Measurements from ENCODE around the gene CCDC17.

- TF ChIP-seq CTCF (IDR thresholded peaks at IDR 0.05), result no peak
- no peak for TF ChIP-seq POLR2A (IDR thresholded peaks at IDR 0.05)
Observed at GRCh38 chr1:45660336-45660735, 36.5 kb upstream of the CCDC17 start.
